H1 (cell line): ENCODE results near the gene MAST1. TPM values are rescaled to one million over a fixed set of nuclear protein-coding genes. Genes with fewer than 3 reads are reported as not detected.
"Not testable (repeated sequence)": the region's sequence is repeated elsewhere in the genome, so short reads cannot be mapped to it uniquely, and the experiment has no call there.

Source experiments
- CTCF ChIA-PET: fragments of 300-600 bp; sonication (Branson Sonifier 250); formaldehyde crosslinking; loops from one replicate; lab custom pipeline; 2021; ENCODE audit not compliant: partially characterized antibody; lab: Charles Lee
- POLR2A ChIA-PET: fragments of 300-600 bp; sonication (Branson Sonifier 250); formaldehyde crosslinking; loops from one replicate; lab custom pipeline; 2021; ENCODE audit warnings: inconsistent platforms; ENCODE audit not compliant: partially characterized antibody; lab: Charles Lee
- DNase-seq, 2 experiments: peaks; one replicate each; pipeline versions ENCODE4 v3.0.0 to v3.0.0-alpha.2; 2010 to 2022; ENCODE audit warnings: low spot score in 2 of 2, low read depth in 1 of 2, mixed read lengths in 1 of 2
- FAIRE-seq: peaks from 2 replicates; lab custom pipeline; 2011; peaks lifted over from hg19 to GRCh38; lab: Jason Lieb, UNC
- H2AFZ ChIP-seq: 2 replicates; pipeline ENCODE4 v1.8.1; 2012; ENCODE audit warnings: low read length, inconsistent platforms
- H2AK5ac ChIP-seq: 2 replicates; pipeline ENCODE4 v1.6.1; 2013; ENCODE audit warnings: low read depth, low read length
- H2BK120ac ChIP-seq: replicated peaks from 2 replicates; pipeline ENCODE3; 2013; ENCODE audit warnings: low read depth, low read length, inconsistent platforms
- H2BK12ac ChIP-seq: 2 replicates; pipeline ENCODE4 v1.6.1; 2013; ENCODE audit warnings: low read depth, low read length
- H2BK15ac ChIP-seq: 2 replicates; pipeline ENCODE4 v1.6.1; 2013; ENCODE audit warnings: low read length
- H2BK20ac ChIP-seq: 2 replicates; pipeline ENCODE4 v1.6.1; 2013; ENCODE audit warnings: low read length
- H2BK5ac ChIP-seq: 2 replicates; pipeline ENCODE4 v1.6.1; 2013; ENCODE audit warnings: low read depth, low read length
- H3K14ac ChIP-seq: 2 replicates; pipeline ENCODE4 v1.6.1; 2013; ENCODE audit warnings: inconsistent platforms; ENCODE audit not compliant: insufficient read length
- H3K18ac ChIP-seq: 2 replicates; pipeline ENCODE4 v1.6.1; 2013; ENCODE audit warnings: low read length; ENCODE audit errors: extremely low read depth
- H3K23ac ChIP-seq: 2 replicates; pipeline ENCODE4 v1.6.1; 2013; ENCODE audit warnings: inconsistent platforms; ENCODE audit not compliant: insufficient read length
- H3K23me2 ChIP-seq: 2 replicates; pipeline ENCODE4 v1.6.1; 2013; ENCODE audit warnings: low read depth, low read length
- H3K27ac ChIP-seq: 2 replicates; pipeline ENCODE4 v1.6.1; 2011; ENCODE audit warnings: low read depth, low read length, inconsistent platforms
- H3K27me3 ChIP-seq, 4 experiments: replicated peaks in 1 of 4; 1 replicate in 1 of 4; 2 replicates in 3 of 4; pipeline versions ENCODE4 v1.6.1 to v1.8.1; 2011 to 2013; ENCODE audit warnings: low read length in 3 of 4, mild to moderate bottlenecking in 3 of 4, inconsistent platforms in 2 of 4, mixed read lengths in 2 of 4, moderate library complexity in 1 of 4; ENCODE audit not compliant: control insufficient read depth in 3 of 4, insufficient read depth in 3 of 4; ENCODE audit errors: extremely low read depth in 1 of 4
- H3K36me3 ChIP-seq, 4 experiments: 2 replicates each; pipeline versions ENCODE4 v1.6.1 to v1.8.1; 2011 to 2013; ENCODE audit warnings: mild to moderate bottlenecking in 4 of 4, low read length in 3 of 4, moderate library complexity in 2 of 4, control low read depth in 1 of 4, inconsistent platforms in 1 of 4; ENCODE audit not compliant: insufficient read depth in 4 of 4, control insufficient read depth in 2 of 4
- H3K4ac ChIP-seq: replicated peaks from 2 replicates; pipeline ENCODE3; 2013; ENCODE audit warnings: low read length, low read depth, mixed read lengths, inconsistent platforms; ENCODE audit not compliant: insufficient read length
- H3K4me1 ChIP-seq, 4 experiments: replicated peaks in 1 of 4; 1 replicate in 1 of 4; 2 replicates in 3 of 4; pipeline versions ENCODE4 v1.6.1 to v1.8.1; 2011 to 2013; ENCODE audit warnings: low read length in 3 of 4, inconsistent platforms in 2 of 4, mixed read lengths in 1 of 4; ENCODE audit not compliant: insufficient read depth in 4 of 4, control insufficient read depth in 3 of 4
- H3K4me2 ChIP-seq, 2 experiments: 2 replicates each; pipeline versions ENCODE4 v1.6.1 to v1.8.1; 2011 to 2013; ENCODE audit warnings: low read depth in 2 of 2, low read length in 2 of 2, control low read depth in 1 of 2, inconsistent platforms in 1 of 2, mild to moderate bottlenecking in 1 of 2; ENCODE audit not compliant: insufficient read depth in 1 of 2
- H3K4me3 ChIP-seq, 4 experiments: fragments of 200-600, 300-600 bp in 1 of 4; sonication (generic), shearing (Covaris generic), sonication (Bioruptor Twin) in 1 of 4; 2 replicates each; pipeline versions ENCODE4 v1.5.1 to v1.8.1; 2011 to 2016; ENCODE audit warnings: low read length in 4 of 4, low read depth in 3 of 4, control low read depth in 2 of 4, inconsistent platforms in 2 of 4, mild to moderate bottlenecking in 2 of 4, mixed read lengths in 1 of 4, moderate library complexity in 1 of 4; ENCODE audit not compliant: insufficient read depth in 2 of 4; ENCODE audit errors: extremely low read depth in 1 of 4
- H3K56ac ChIP-seq: replicated peaks from 2 replicates; pipeline ENCODE3; 2013; ENCODE audit warnings: low read depth, mild to moderate bottlenecking, mixed read lengths, low read length, inconsistent platforms; ENCODE audit not compliant: insufficient read length
- H3K79me1 ChIP-seq: 2 replicates; pipeline ENCODE4 v1.6.1; 2013; ENCODE audit warnings: low read depth, low read length, control low read depth
- H3K79me2 ChIP-seq, 2 experiments: 2 replicates each; pipeline versions ENCODE4 v1.6.1 to v1.8.1; 2012 to 2013; ENCODE audit warnings: low read length in 2 of 2, mild to moderate bottlenecking in 2 of 2, inconsistent platforms in 1 of 2; ENCODE audit not compliant: insufficient read depth in 2 of 2, control insufficient read depth in 1 of 2
- H3K9ac ChIP-seq, 4 experiments: replicated peaks in 1 of 4; 1 replicate in 1 of 4; 2 replicates in 3 of 4; pipeline versions ENCODE4 v1.6.1 to v1.8.1; 2011 to 2013; ENCODE audit warnings: low read depth in 3 of 4, low read length in 3 of 4, control low read depth in 2 of 4, mild to moderate bottlenecking in 2 of 4, moderate library complexity in 2 of 4, inconsistent platforms in 1 of 4; ENCODE audit errors: extremely low read depth in 1 of 4
- H3K9me3 ChIP-seq, 2 experiments: 2 replicates each; pipeline versions ENCODE4 v1.6.1 to v1.8.1; 2012 to 2013; ENCODE audit warnings: mild to moderate bottlenecking in 2 of 2, moderate library complexity in 2 of 2, control low read depth in 1 of 2, inconsistent platforms in 1 of 2, low read depth in 1 of 2, low read length in 1 of 2, mixed read lengths in 1 of 2; ENCODE audit not compliant: insufficient read depth in 2 of 2
- H4K20me1 ChIP-seq, 2 experiments: replicated peaks in 1 of 2; 2 replicates each; pipeline versions ENCODE3 to v1.8.1; 2011 to 2013; ENCODE audit warnings: inconsistent platforms in 2 of 2, low read length in 2 of 2, mild to moderate bottlenecking in 1 of 2; ENCODE audit not compliant: insufficient read depth in 2 of 2, control insufficient read depth in 1 of 2
- H4K5ac ChIP-seq: 2 replicates; pipeline ENCODE4 v1.6.1; 2013; ENCODE audit warnings: low read length, low read depth, mixed read lengths, inconsistent platforms; ENCODE audit not compliant: insufficient read length
- H4K8ac ChIP-seq: 2 replicates; pipeline ENCODE4 v1.8.0; 2013; ENCODE audit warnings: mild to moderate bottlenecking, moderate library complexity, low read length, inconsistent platforms; ENCODE audit not compliant: insufficient read depth; ENCODE audit errors: extremely low read depth
- H4K91ac ChIP-seq: replicated peaks from 2 replicates; pipeline ENCODE3; 2013; ENCODE audit warnings: low read length, mixed read lengths, inconsistent platforms; ENCODE audit not compliant: insufficient read length
- WGBS, 2 experiments: shearing (Covaris generic) in 1 of 2; methylation state at CpG; one replicate each; pipeline versions ENCODE4 v1.1.6 to v1.1.7; 2013 to 2015; ENCODE audit warnings: low lambda C conversion rate in 2 of 2, mixed read lengths in 2 of 2, inconsistent platforms in 1 of 2, low coverage in 1 of 2, missing lambda C conversion rate in 1 of 2; ENCODE audit not compliant: insufficient replicate concordance in 2 of 2, insufficient coverage in 1 of 2, insufficient read length in 1 of 2; ENCODE audit errors: extremely low coverage in 1 of 2, missing lambda C conversion rate in 1 of 2; 5-methylcytosine and 5-hydroxymethylcytosine counted together
- polyA plus RNA-seq, 7 experiments: library from polyadenylated mRNA; depleted of rRNA in 3 of 7; stranded (reverse) in 5 of 7; unstranded in 2 of 7; fragments of >200 nt in 5 of 7; fragments of 200-250 nt in 2 of 7; gene quantifications; 1 replicate in 5 of 7; 2 replicates in 1 of 7; 4 replicates in 1 of 7; pipeline versions ENCODE4 v1.2.1 to v1.2.3, GENCODE V29; 2011 to 2013; ENCODE audit warnings: missing spikeins in 2 of 7, mixed read lengths in 2 of 7
- total RNA-seq: library from RNA; stranded (reverse); fragmentation: NEBNext Ultra II Directional; extraction: Animal tissue kit (Norgen Biotek cat#: 25700); gene quantifications from 2 replicates; pipeline ENCODE4 v1.2.1, GENCODE V29; 2021

The MAST1 gene
- total and polyA plus RNA-seq, 2 of the 8 experiments (the other 6 are each of a cell fraction or from before 2014, with no cell fraction given) = 15.6 to 28.3 TPM

DNA sequence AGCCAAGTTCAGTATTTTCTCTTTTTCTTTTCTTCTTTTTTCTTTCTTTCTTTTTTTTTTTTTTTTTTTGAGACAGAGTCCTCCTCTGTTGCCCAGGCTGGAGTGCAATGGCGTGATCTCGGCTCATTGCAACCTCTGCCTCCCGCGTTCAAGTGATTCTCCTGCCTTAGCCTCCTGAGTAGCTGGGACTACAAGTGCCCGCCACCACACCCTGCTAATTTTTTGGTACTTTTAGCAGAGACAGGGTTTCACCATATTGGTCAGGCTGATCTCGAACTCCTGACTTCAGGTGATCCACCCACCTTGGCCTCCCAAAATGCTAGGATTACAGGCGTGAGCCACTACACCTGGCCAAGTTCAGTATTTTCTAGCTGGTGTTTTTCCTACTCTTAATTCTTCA, 40.7 kb upstream of the MAST1 start:
- H3K79me1 ChIP-seq, H4K20me1 ChIP-seq, DNase-seq, H3K4me3 ChIP-seq, H3K23ac ChIP-seq, H3K56ac ChIP-seq, H3K27ac ChIP-seq, H2BK120ac ChIP-seq, H2BK20ac ChIP-seq, H3K18ac ChIP-seq, H2AFZ ChIP-seq, H4K5ac ChIP-seq, H2AK5ac ChIP-seq, H3K9ac ChIP-seq, H2BK12ac ChIP-seq, H4K8ac ChIP-seq, FAIRE-seq, H2BK15ac ChIP-seq, H3K9me3 ChIP-seq, H4K91ac ChIP-seq, H2BK5ac ChIP-seq, H3K4me2 ChIP-seq, H3K27me3 ChIP-seq, H3K4ac ChIP-seq, H3K14ac ChIP-seq: not testable (repeated sequence)
- ChIA-PET POLR2A (interaction anchor here (0.6 to 15.2 kb wide), 9 partner anchors 16 to 1991 kb away, joined by 3 to 317 read pairs (median 3); partner anchors contain the start of gene HOOK2), CTCF (interaction anchor here (0.7 to 17.9 kb wide), 6 partner anchors 18 to 243 kb away, joined by 3 to 288 read pairs (median 34); no protein-coding TSS in a partner anchor)
- Histone ChIP-seq H3K79me2 (peaks cover 0 to 12% of the 10 kb centered on the region in 2 experiments; a peak in 2 of 4 replicates), H3K36me3 (peaks cover 8 to 19% (median 14%) of the 10 kb centered on the region in 4 experiments; a peak in 7 of 8 replicates), H3K23me2 (peaks cover 22% of the 10 kb centered on the region), H3K4me1 (peaks cover 5 to 25% (median 15%) of the 10 kb centered on the region in 4 experiments)
- WGBS, 2 experiments = 94% methylated on average over 3 of the region's 7 CpGs; no CpG with 5 or more reads in 1 of the 2 experiments
